ENCODE data around the gene CA7.

The CA7 gene

GRCh38 chr16:66898207-66898606 lies 54.0 kb downstream of the CA7 start:
- no peak for TF ChIP-seq CTCF (IDR thresholded peaks at IDR 0.05; ENCODE audit: borderline replicate concordance, extremely low read depth, low read length, poor library complexity, severe bottlenecking)
- TF ChIP-seq EZH2 (IDR thresholded peaks at IDR 0.05; ENCODE audit: borderline replicate concordance, low read depth, low read length, severe bottlenecking): no peak
- H3K4me3 ChIP-seq (ENCODE audit: low read depth in 1 of 2, low read length in 2 of 2): no peak overlapping the region
- H4K20me1 ChIP-seq (ENCODE audit: insufficient read depth, low read length): peaks cover 5% of the 10 kb centered on the region; the same call in 1 of the 2 replicates
- no peak overlapping the region for H3K4me2 ChIP-seq (ENCODE audit: insufficient read depth, low read length)
- H3K4me1 ChIP-seq (ENCODE audit: insufficient read depth, low read length): peaks cover under 1% of the 10 kb centered on the region
- H3K27ac ChIP-seq (ENCODE audit: low read length): no peak overlapping the region
- no peaks in the 10 kb centered on the region for H3K79me2 ChIP-seq (ENCODE audit: insufficient read depth, low read length)
- no peaks in the 10 kb centered on the region for H3K9me3 ChIP-seq (ENCODE audit: insufficient read depth, low read length, severe bottlenecking)
- no peak for ATAC-seq (ENCODE audit: insufficient read depth, low read depth)
- H3K36me3 ChIP-seq (ENCODE audit: insufficient read depth, low read length): 0 out of 2 replicates have a peak, but pooled peaks cover under 1% of the 10 kb centered on the region
- no peaks in the 10 kb centered on the region for H3K27me3 ChIP-seq (ENCODE audit: insufficient read depth, low read length, poor library complexity)
- H3K9ac ChIP-seq (ENCODE audit: low read depth, low read length): no peak overlapping the region
- no peak overlapping the region for H2AFZ ChIP-seq (ENCODE audit: low read depth, low read length)
- no peak for DNase-seq

GRCh38 chr16:66898933-66899309 lies 54.7 kb downstream of the CA7 start:
- Histone ChIP-seq H3K4me3 (ENCODE audit: low read depth in 1 of 2, low read length in 2 of 2) (no peak overlapping the region), H3K4me1 (ENCODE audit: insufficient read depth, low read length) (no peaks in the 10 kb centered on the region), H3K9me3 (ENCODE audit: insufficient read depth, low read length, severe bottlenecking) (no peaks in the 10 kb centered on the region), H3K27me3 (ENCODE audit: insufficient read depth, low read length, poor library complexity) (no peaks in the 10 kb centered on the region), H2AFZ (ENCODE audit: low read depth, low read length) (no peak overlapping the region), H4K20me1 (ENCODE audit: insufficient read depth, low read length) (peaks cover 5% of the 10 kb centered on the region; the same call in 1 of the 2 replicates), H3K36me3 (ENCODE audit: insufficient read depth, low read length) (no peaks in the 10 kb centered on the region), H3K79me2 (ENCODE audit: insufficient read depth, low read length) (no peaks in the 10 kb centered on the region), H3K27ac (ENCODE audit: low read length) (no peak overlapping the region), H3K9ac (ENCODE audit: low read depth, low read length) (no peak overlapping the region), H3K4me2 (ENCODE audit: insufficient read depth, low read length) (no peak overlapping the region)
- ATAC-seq (ENCODE audit: insufficient read depth, low read depth) (no peak), DNase-seq (no peak)
- TF ChIP-seq EZH2 (IDR thresholded peaks at IDR 0.05; ENCODE audit: borderline replicate concordance, low read depth, low read length, severe bottlenecking) (no peak), CTCF (IDR thresholded peaks at IDR 0.05; ENCODE audit: borderline replicate concordance, extremely low read depth, low read length, poor library complexity, severe bottlenecking) (no peak)

- H3K9me3 ChIP-seq (ENCODE audit: insufficient read depth, low read length, severe bottlenecking): no peaks in the 10 kb centered on the region
- no peak overlapping the region for H3K27ac ChIP-seq (ENCODE audit: low read length)
- DNase-seq (no peak), ATAC-seq (ENCODE audit: insufficient read depth, low read depth) (no peak)
- H3K4me3 ChIP-seq (ENCODE audit: low read depth in 1 of 2, low read length in 2 of 2): no peak overlapping the region
- no peaks in the 10 kb centered on the region for H3K27me3 ChIP-seq (ENCODE audit: insufficient read depth, low read length, poor library complexity)
- no peak overlapping the region for H3K9ac ChIP-seq (ENCODE audit: low read depth, low read length)
- TF ChIP-seq EZH2 (IDR thresholded peaks at IDR 0.05; ENCODE audit: borderline replicate concordance, low read depth, low read length, severe bottlenecking) (no peak), CTCF (IDR thresholded peaks at IDR 0.05; ENCODE audit: borderline replicate concordance, extremely low read depth, low read length, poor library complexity, severe bottlenecking) (no peak)
- H3K79me2 ChIP-seq (ENCODE audit: insufficient read depth, low read length): no peaks in the 10 kb centered on the region
- no peaks in the 10 kb centered on the region for H3K36me3 ChIP-seq (ENCODE audit: insufficient read depth, low read length)
- no peak overlapping the region for H2AFZ ChIP-seq (ENCODE audit: low read depth, low read length)
- H4K20me1 ChIP-seq (ENCODE audit: insufficient read depth, low read length): peaks cover 5% of the 10 kb centered on the region; the same call in 1 of the 2 replicates
- H3K4me2 ChIP-seq (ENCODE audit: insufficient read depth, low read length): no peak overlapping the region
- no peaks in the 10 kb centered on the region for H3K4me1 ChIP-seq (ENCODE audit: insufficient read depth, low read length)
Measured at GRCh38 chr16:66899310-66899944, 55.2 kb downstream of the CA7 start.

All from DND-41 (cell line).